Measurements from ENCODE around the gene C2orf72.
"Not testable (repeated sequence)": the region's sequence is repeated elsewhere in the genome, so short reads cannot be mapped to it uniquely, and the experiment has no call there.

Gene C2orf72

DNA sequence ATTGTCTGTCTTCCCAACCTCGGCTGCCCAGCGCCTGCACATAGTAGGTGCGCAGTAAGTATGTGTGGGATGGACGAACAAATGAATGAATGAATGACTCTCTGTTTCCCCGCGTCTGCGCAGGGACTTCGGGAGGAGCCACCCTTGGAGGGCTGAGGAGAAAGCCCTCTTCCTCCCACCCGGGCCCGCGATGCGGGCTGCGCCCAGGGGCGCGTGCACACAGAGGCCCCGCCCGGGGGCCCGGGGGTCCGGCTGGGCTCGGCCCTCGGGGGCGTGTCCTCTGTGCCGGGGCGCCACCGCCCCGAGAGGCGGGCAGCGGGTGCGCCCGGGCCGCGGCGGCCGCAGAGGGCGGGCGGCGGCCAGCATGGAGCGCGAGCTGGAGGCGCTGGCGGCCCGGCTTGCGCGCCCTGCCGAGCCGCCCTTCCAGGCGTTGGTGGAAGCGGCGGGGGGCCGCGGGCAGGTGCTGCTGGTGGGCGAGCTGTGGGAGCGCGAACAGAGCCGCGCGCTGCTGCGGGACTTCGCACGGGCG is at the start of gene C2orf72:
Gene C2orf72 (plus strand): TSS at position 322 of the 529 bp plus-strand sequence. CDS start 43 bp downstream, at position 365.
- DNase-seq = no peak

DNA sequence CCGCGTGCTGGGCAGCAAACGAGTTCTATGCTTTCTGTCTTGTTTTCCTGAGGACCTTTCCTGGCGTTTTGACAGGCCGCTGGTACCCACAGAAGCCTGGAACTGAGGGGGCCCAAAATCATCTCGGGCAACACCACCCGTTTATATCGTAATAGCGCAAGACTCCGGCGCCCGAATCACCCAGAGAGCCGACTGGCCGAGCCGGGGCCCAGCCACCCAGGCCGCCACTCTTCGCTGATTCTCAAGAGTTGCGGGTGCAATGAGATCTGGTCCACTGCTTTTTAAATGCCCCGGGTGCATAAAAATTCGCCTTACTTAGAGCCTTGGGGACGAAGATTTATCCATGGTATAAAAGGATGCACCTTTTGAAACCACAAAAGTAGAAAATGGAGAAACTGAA is 47.6 kb upstream of the C2orf72 start:
- no peak for DNase-seq

DNA sequence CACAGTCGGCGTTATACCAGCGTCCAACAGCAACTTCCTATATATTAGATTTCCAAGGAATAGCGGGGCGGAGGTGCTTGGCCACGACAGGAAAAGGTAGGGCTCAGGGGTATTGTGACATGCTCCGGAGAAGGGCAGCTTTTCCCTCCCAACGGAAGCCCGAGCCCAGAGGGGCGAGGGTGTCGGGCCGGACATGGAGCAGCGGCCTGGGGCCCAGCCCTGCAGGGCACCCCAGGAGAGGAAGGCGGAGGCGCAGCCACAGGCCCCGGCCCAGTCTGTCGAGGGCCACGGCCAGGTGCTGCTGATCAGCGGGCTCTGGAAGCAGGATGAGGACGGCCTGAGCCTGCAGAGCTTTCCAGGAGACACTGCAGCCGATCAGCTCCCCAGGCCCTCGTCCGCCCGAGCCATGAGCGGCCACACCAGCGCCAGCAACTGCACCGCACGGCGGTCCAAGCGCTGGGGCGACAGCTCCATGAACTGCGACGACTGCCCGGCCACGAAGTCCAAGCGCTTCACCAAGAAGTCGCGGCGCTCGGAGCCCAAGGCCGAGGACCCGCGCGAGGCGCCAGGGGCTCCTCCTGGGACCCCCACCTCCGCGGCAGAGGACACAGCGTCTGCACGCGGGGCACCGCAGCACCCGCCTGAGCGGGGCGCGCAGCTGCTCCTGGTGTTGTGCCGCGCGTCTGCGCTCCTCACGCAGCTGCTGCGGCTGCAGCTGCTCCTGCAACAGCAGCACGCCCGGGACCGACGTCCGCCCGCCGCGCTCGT is 47.0 kb upstream of the C2orf72 start:
- DNase-seq = no peak

DNA sequence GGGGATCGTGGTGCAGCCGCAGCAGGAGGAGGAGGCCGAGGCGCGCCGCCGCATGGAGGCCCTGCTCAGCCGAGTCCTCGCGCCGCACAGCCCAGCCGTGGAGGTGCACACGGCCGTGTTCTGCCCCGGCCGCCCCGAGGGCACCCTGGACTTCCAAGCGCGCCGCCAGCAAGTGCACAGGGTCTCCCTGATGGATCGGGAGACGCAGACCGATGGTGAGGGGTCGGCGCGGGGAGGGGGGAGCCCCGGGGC is 46.5 kb upstream of the C2orf72 start:
- no peak for DNase-seq

DNA sequence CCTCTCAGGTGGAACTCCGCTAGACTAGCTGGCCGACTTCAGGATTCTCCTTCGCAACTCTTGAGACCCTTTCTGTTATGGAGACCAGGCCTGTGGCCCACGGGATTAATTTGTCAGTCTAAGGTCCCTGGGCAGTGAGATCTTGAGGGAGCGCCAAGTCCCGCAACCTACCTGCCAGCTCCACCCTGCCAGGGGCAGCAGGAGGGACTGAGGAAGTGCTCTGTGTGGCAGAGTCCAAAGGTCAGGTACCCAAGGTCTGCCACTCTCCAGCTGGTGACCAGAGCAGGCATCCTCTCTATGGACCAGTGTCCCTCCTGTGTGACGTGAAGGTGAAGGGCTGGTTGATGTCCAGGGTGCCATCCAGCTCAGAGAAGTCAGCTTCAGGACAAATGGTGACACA is 45.7 kb upstream of the C2orf72 start:
- DNase-seq = no peak

DNA sequence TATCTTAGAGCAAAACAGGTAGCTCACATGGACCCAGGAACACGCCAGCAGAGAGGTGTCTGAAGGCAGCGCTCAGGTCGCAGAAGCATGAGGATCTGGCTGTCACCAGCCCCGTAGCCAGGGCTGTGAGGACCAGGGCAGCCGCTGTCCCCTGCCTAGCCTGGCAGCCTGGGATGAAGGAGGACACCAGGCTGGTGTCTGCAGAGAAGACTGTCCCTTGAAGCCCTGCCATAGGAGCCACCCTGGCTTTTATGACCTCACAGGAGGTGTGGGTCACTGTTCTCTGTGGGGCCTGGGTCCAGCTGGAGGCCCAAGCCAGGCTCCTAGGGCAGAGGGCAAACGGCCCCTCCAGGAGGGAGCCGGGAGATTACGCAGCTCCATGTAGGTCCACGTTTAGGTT is 41.5 kb upstream of the C2orf72 start, which contains the start of gene SPATA3:
Gene SPATA3 (plus strand): TSS at position 301 of the 400 bp plus-strand sequence. CDS start 113 bp downstream, outside the sequence.
- no peak for DNase-seq

- DNase-seq = no peak
Observed at GRCh38 chr2:230996661-230997060, 40.7 kb upstream of the C2orf72 start.

- no peak for DNase-seq
Observed at GRCh38 chr2:230998882-230999281, 38.4 kb upstream of the C2orf72 start.

- no peak for DNase-seq
Observed at GRCh38 chr2:230999477-230999876, 37.8 kb upstream of the C2orf72 start.

- no peak for DNase-seq
Observed at GRCh38 chr2:231000211-231000904, 37.0 kb upstream of the C2orf72 start.

DNA sequence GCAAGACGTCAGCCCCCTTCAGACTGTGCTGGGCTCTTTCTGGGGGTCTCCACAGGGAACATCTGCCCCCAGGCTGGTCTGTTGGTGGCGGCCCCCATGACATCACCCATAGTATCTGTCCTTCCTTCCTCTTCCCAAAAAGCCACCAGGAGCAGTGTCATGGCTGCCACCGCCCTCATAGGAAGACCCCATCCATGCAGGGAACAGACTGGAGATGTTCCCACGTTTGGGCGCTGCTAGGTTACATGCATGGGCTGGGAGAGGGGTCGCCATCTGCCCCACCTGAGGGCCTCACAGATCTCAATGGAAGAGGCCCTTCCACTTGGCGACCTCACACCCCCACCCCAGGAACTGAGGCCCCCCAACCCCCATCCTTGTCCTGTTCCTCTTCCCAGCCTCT is 36.3 kb upstream of the C2orf72 start:
- DNase-seq = no peak

DNA sequence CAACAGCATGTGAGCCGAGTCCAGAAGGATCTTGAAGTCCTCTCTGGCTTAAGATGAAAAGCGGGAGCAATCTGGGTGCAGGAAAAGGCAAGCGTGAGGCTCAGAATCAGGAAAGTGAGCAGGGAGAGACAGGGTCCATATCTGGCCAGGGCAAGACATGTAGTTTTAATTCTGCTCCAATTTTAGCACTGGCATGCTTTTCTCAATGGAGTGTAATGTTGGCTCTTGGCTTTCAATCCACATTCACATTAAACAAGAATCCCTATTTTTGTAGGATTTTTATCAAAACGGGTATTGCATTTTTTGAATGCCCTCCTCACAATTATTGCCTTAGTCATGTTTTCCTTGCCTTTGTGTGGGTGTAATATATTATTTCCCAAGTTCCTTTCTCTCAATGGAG is 35.4 kb upstream of the C2orf72 start:
- DNase-seq = no peak

GRCh38 chr2:231002641-231003040 is 34.7 kb upstream of the C2orf72 start:
- no peak for DNase-seq

DNA sequence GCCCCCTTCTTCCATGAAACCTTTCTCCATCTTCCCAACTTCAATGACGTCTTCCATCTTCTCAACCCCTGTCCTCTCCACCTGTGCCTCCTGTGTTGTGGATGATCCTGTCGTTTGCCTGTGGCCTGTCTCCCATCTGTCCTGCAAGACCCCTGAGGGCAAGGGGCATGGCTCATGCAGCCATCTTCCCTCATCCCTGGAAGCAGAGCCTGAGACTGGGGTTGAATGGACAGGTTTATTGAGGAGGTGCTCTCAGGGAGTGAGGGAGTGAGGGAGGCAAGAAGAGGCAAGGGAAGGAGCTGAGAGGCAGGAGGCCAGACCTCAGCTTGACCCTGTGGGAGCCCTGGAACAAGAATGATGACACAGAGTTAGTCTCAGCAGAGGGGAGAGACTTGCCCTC is 34.1 kb upstream of the C2orf72 start:
- no peak for DNase-seq

DNA sequence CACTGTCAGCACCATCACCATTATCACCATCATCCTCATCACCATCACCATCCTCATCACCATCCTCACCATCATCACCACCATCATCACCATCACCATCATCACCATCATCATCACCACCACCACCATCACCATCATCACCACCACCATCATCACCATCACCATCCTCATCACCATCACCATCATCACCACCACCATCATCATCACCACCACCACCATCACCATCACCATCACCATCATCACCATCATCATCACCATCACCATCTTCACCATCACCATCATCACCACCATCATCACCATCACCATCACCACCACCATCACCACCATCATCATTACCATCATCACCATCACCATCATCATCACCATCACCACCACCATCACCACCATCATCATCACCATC is 32.4 kb upstream of the C2orf72 start:
- not testable (repeated sequence) for DNase-seq

DNA sequence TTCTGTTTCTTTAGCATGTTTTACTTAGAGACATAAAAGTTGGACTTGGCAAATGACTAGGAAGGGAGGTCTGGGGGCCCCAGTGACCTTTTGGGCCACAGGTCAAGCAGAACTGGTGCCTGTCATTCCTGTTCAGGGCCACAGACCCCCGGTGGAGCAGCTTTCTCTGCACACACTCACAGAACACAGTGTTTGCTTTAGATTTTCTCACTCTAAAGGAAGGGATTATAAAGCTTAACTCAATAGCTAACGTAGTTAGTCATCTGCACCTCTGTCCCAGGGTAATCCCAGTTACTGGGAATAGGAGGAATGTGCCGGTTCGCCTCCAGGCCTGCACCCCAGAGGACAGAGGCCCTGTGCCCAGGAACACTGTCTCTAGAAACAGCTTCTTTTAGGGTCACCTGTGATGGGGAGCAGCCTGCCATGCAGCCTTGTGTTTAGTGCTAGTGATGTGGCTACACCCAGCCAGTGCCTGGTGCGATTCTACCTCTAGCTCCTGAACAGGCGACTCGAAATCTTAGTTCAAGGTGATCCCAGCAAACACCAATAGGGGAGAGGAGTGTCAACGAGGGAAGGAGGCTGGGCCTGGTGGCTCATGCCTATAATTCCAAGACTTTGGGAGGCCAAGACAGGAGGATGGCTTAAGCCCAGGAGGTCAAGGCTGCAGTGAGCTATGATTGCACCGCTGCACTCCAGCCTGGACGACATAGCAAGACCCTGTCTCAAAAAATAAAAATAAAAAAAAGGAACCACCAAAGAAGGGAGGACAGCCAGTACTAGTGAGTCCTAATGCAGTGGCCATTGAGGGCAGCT is 29.8 kb upstream of the C2orf72 start:
- DNase-seq = no peak

- DNase-seq = no peak
Observed at GRCh38 chr2:231008131-231008530, 29.2 kb upstream of the C2orf72 start.

GRCh38 chr2:231009236-231009919 is 27.9 kb upstream of the C2orf72 start:
- no peak for DNase-seq

GRCh38 chr2:231010201-231010730 is 27.1 kb upstream of the C2orf72 start:
- DNase-seq = no peak

DNA sequence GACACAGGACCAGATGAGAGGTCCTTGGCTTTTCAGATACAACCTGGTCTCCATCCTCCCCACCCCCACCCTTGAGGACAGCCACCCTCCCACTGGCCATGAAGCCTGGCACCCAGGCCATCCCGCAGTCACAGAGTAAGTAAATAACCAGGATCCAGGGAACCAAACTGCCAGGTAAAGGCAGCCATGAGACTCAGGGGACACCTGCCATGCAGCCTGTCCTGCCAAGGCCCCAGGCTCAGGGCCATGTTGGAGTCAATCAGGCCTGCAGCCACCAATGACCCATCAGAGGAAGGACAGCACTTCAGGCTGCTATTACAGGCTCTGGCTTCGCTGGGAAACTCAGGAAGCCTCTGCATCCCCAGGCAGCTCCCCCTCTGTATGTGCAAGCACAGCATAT is 25.8 kb upstream of the C2orf72 start:
- DNase-seq = no peak

DNA sequence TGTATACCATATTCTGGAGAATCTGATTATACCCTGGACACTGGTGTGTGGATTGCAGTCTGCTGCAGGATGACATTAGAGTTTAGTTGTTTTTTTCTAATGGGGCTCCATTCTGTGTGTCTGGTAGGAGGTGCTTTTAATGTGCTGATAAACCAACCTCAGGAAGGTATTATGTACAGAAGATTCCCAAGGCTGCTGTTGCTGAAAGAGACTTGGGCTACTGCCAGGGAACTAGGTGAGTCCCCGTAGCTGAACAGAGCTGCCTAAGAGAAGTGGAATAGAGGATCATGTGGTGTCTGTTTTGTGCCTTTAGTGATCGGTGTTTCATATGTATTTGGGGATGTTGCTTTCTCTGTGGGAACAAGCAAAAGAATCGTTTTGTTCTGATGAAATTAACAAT is 24.9 kb upstream of the C2orf72 start:
- no peak for DNase-seq

- DNase-seq = no peak
Observed at GRCh38 chr2:231013820-231014219, 23.5 kb upstream of the C2orf72 start.

DNA sequence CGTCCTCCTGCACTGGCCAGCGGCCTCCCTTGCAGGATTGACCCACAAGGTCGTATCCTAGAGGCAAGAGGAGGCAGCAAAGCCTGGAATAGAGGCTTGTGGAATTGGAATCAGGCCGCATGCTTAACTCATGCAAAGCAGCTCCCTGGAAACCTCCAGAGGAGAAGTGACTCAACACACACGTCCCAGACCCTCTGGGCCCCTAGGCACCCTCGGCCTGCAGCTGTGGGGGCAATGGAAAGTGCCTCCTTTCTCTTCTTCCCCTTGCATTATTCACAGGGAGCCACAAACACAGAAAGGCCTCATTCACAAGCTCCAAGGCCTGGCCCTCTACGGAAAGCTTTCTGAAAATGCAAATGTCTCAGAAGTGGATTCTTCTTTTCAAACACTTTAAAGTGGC is 21.8 kb upstream of the C2orf72 start:
- no peak for DNase-seq
